BLaER1 treated with 17β-estradiol and CSF1 and Interleukin-3, amounts not matched to agents 10 nM and 100 nM (cell line): ENCODE measurements around the gene GJA1.
"Not testable (repeated sequence)": the region's sequence is repeated elsewhere in the genome, so short reads cannot be mapped to it uniquely, and the experiment has no call there.

Experiments
- H3K27ac ChIP-seq, 11 experiments: shearing (Covaris generic); formaldehyde crosslinking; 2 replicates each; pipeline ENCODE4 v1.8.1; 2022
- H3K27me3 ChIP-seq, 11 experiments: shearing (Covaris generic); formaldehyde crosslinking; 2 replicates each; pipeline ENCODE4 v1.8.1; 2022
- H3K36me3 ChIP-seq, 11 experiments: shearing (Covaris generic); formaldehyde crosslinking; 2 replicates each; pipeline ENCODE4 v1.8.1; 2022
- H3K4me1 ChIP-seq, 10 experiments: shearing (Covaris generic); formaldehyde crosslinking; 2 replicates each; pipeline ENCODE4 v1.8.1; 2022
- H3K4me2 ChIP-seq, 11 experiments: shearing (Covaris generic); formaldehyde crosslinking; 2 replicates each; pipeline ENCODE4 v1.8.1; 2022
- H3K4me3 ChIP-seq, 10 experiments: shearing (Covaris generic); formaldehyde crosslinking; 2 replicates each; pipeline ENCODE4 v1.8.1; 2022
- H3K9ac ChIP-seq, 11 experiments: shearing (Covaris generic); formaldehyde crosslinking; 2 replicates each; pipeline ENCODE4 v1.8.1; 2022
- H3K9me3 ChIP-seq, 11 experiments: shearing (Covaris generic); formaldehyde crosslinking; replicated peaks in 1 of 11; 2 replicates each; pipeline ENCODE4 v1.8.1; 2022
- H4K20me1 ChIP-seq, 11 experiments: shearing (Covaris generic); formaldehyde crosslinking; 2 replicates each; pipeline ENCODE4 v1.8.1; 2022
- Cebpa-rat ChIP-seq, 11 experiments: shearing (Covaris generic); IDR thresholded peaks; 2 replicates each; pipeline ENCODE4 v1.8.1; 2022

GJA1 gene

DNA sequence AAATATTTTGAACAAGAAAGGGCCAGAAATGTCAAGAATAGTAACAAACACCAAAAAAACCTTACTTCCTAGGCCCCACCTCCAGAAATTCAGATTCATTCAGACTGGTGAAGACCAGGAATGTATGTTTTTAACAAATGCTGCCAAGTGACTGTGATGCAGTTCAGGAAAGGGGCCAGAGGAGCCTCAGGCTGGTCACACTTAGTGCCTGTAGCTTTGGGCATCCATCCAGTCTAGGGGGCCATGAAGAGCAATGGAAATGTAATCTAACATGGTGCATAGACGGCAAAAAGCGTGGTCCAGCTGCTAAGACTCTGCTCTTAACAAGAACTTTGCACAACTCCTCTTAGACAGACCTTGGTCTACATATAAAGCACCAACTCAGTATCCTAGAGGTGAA, 7.1 kb downstream of the GJA1 start:
- Histone ChIP-seq H3K36me3 (peaks cover 0 to 29% (median 19%) of the 10 kb centered on the region in 11 experiments; a peak in 20 of 22 replicates), H4K20me1 (peaks cover 0 to 63% (median 12%) of the 10 kb centered on the region in 11 experiments; a peak in 7 of 22 replicates)

GRCh38 chr6:121443971-121444541, 8.6 kb downstream of the GJA1 start:
- peaks cover 0 to 53% (median 6%) of the 10 kb centered on the region in 11 experiments; a peak in 7 of 22 replicates for H4K20me1 ChIP-seq
- H3K9me3 ChIP-seq, result no peaks in the 10 kb centered on the region
- H3K4me3 ChIP-seq, result no peak overlapping the region
- peaks cover 24 to 68% (median 55%) of the 10 kb centered on the region in 10 experiments for H3K4me1 ChIP-seq
- peak overlapping the region in 1 of 11 experiments; percentile 19; a peak in 1 of 22 replicates for H3K9ac ChIP-seq
- TF ChIP-seq Cebpa-rat (IDR thresholded peaks at IDR 0.05), result no peak
- H3K36me3 ChIP-seq, result peaks cover 0 to 44% (median 33%) of the 10 kb centered on the region in 11 experiments; a peak in 20 of 22 replicates
- H3K4me2 ChIP-seq, result peak overlapping the region; percentile 49 to 80 (median 64)
- peak overlapping the region in 7 of 11 experiments; percentile 11 to 52 (median 28); a peak in 7 of 22 replicates for H3K27ac ChIP-seq
- H3K27me3 ChIP-seq, result no peaks in the 10 kb centered on the region; a peak in 1 of 22 replicates

More for the DNA sequence above, 7.1 kb downstream of the GJA1 start:
- Histone ChIP-seq H3K4me1 (peaks cover 31 to 79% (median 66%) of the 10 kb centered on the region in 10 experiments), H3K27me3 (no peaks in the 10 kb centered on the region; a peak in 1 of 22 replicates), H3K27ac (no peak overlapping the region), H3K9me3 (no peaks in the 10 kb centered on the region), H3K4me2 (peak overlapping the region in 9 of 11 experiments; percentile 2 to 94 (median 77); a peak in 16 of 22 replicates), H3K4me3 (no peak overlapping the region), H3K9ac (peak overlapping the region in 2 of 11 experiments; percentile 7 to 45; a peak in 1 of 22 replicates)
- TF ChIP-seq Cebpa-rat (IDR thresholded peaks at IDR 0.05), result no peak

GRCh38 chr6:121446705-121447104, 11.3 kb downstream of the GJA1 start:
- not testable (repeated sequence) for H3K9ac ChIP-seq, H3K9me3 ChIP-seq, H3K4me2 ChIP-seq, H3K4me3 ChIP-seq, H3K27me3 ChIP-seq, H3K27ac ChIP-seq
- Histone ChIP-seq H3K4me1 (peaks cover 13 to 41% (median 31%) of the 10 kb centered on the region in 10 experiments), H3K36me3 (peaks cover 0 to 58% (median 45%) of the 10 kb centered on the region in 11 experiments; a peak in 20 of 22 replicates), H4K20me1 (peaks cover 0 to 41% (median 0%) of the 10 kb centered on the region in 11 experiments; a peak in 6 of 22 replicates)

GRCh38 chr6:121447746-121448145, 12.3 kb downstream of the GJA1 start:
- peaks cover 0 to 30% (median 0%) of the 10 kb centered on the region in 11 experiments; a peak in 6 of 22 replicates for H4K20me1 ChIP-seq
- H3K4me3 ChIP-seq, H3K9me3 ChIP-seq, H3K27me3 ChIP-seq, H3K9ac ChIP-seq, H3K27ac ChIP-seq, H3K4me2 ChIP-seq: not testable (repeated sequence)
- H3K4me1 ChIP-seq, result peaks cover 13 to 31% (median 21%) of the 10 kb centered on the region in 10 experiments
- peaks cover 0 to 58% (median 45%) of the 10 kb centered on the region in 11 experiments; a peak in 20 of 22 replicates for H3K36me3 ChIP-seq

DNA sequence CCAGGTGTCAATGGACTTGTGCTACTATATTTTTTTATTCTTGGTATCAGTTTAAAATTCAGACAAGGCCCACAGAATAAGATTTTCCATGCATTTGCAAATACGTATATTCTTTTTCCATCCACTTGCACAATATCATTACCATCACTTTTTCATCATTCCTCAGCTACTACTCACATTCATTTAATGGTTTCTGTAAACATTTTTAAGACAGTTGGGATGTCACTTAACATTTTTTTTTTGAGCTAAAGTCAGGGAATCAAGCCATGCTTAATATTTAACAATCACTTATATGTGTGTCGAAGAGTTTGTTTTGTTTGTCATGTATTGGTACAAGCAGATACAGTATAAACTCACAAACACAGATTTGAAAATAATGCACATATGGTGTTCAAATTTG, 13.1 kb downstream of the GJA1 start:
- H3K27ac ChIP-seq, H3K9me3 ChIP-seq, H3K9ac ChIP-seq, H3K27me3 ChIP-seq, H3K4me2 ChIP-seq, H3K4me3 ChIP-seq: not testable (repeated sequence)
- H3K4me1 ChIP-seq, result peaks cover 12 to 23% (median 16%) of the 10 kb centered on the region in 10 experiments
- peaks cover 0 to 58% (median 45%) of the 10 kb centered on the region in 11 experiments; a peak in 20 of 22 replicates for H3K36me3 ChIP-seq
- H4K20me1 ChIP-seq, result peaks cover 0 to 23% (median 0%) of the 10 kb centered on the region in 11 experiments; a peak in 6 of 22 replicates

- H3K9me3 ChIP-seq, result no peaks in the 10 kb centered on the region
- H4K20me1 ChIP-seq, result peaks cover 0 to 15% (median 0%) of the 10 kb centered on the region in 11 experiments; a peak in 6 of 22 replicates
- H3K4me3 ChIP-seq, result no peak overlapping the region
- no peak overlapping the region for H3K9ac ChIP-seq
- no peak for TF ChIP-seq Cebpa-rat (IDR thresholded peaks at IDR 0.05)
- no peak overlapping the region for H3K27ac ChIP-seq
- no peaks in the 10 kb centered on the region for H3K27me3 ChIP-seq
- H3K36me3 ChIP-seq, result peaks cover 0 to 58% (median 45%) of the 10 kb centered on the region in 11 experiments; a peak in 20 of 22 replicates
- H3K4me2 ChIP-seq, result no peak overlapping the region
- peaks cover 4 to 15% (median 8%) of the 10 kb centered on the region in 10 experiments for H3K4me1 ChIP-seq
Measured at GRCh38 chr6:121449331-121449730, 13.9 kb downstream of the GJA1 start.

GRCh38 chr6:121450242-121450641, 14.8 kb downstream of the GJA1 start:
- no peak overlapping the region for H3K4me2 ChIP-seq
- peaks cover 0 to 53% (median 43%) of the 10 kb centered on the region in 11 experiments; a peak in 20 of 22 replicates for H3K36me3 ChIP-seq
- no peak for TF ChIP-seq Cebpa-rat (IDR thresholded peaks at IDR 0.05)
- peaks cover 0 to 8% (median 0%) of the 10 kb centered on the region in 11 experiments; a peak in 5 of 22 replicates for H4K20me1 ChIP-seq
- no peaks in the 10 kb centered on the region for H3K27me3 ChIP-seq
- peaks cover 0 to 6% (median 0%) of the 10 kb centered on the region in 10 experiments; a peak in 3 of 20 replicates for H3K4me1 ChIP-seq
- no peaks in the 10 kb centered on the region for H3K9me3 ChIP-seq
- H3K4me3 ChIP-seq, result no peak overlapping the region
- no peak overlapping the region for H3K9ac ChIP-seq
- no peak overlapping the region for H3K27ac ChIP-seq

- H3K27ac ChIP-seq, result no peak overlapping the region
- H3K9me3 ChIP-seq, result no peaks in the 10 kb centered on the region
- peaks cover 0 to 8% (median 0%) of the 10 kb centered on the region in 11 experiments; a peak in 4 of 22 replicates for H4K20me1 ChIP-seq
- H3K4me1 ChIP-seq, result no peaks in the 10 kb centered on the region
- no peaks in the 10 kb centered on the region for H3K27me3 ChIP-seq
- peaks cover 0 to 43% (median 39%) of the 10 kb centered on the region in 11 experiments; a peak in 20 of 22 replicates for H3K36me3 ChIP-seq
- H3K9ac ChIP-seq, result no peak overlapping the region
- no peak overlapping the region for H3K4me3 ChIP-seq
- no peak overlapping the region for H3K4me2 ChIP-seq
- TF ChIP-seq Cebpa-rat (IDR thresholded peaks at IDR 0.05), result no peak
Measured at GRCh38 chr6:121451250-121451649, 15.8 kb downstream of the GJA1 start.

GRCh38 chr6:121453191-121453590, 17.7 kb downstream of the GJA1 start:
- H3K9me3 ChIP-seq, result no peaks in the 10 kb centered on the region
- H3K27me3 ChIP-seq, result no peaks in the 10 kb centered on the region
- no peak overlapping the region for H3K27ac ChIP-seq
- TF ChIP-seq Cebpa-rat (IDR thresholded peaks at IDR 0.05), result no peak
- no peaks in the 10 kb centered on the region for H3K4me1 ChIP-seq
- peaks cover 0 to 23% (median 20%) of the 10 kb centered on the region in 11 experiments; a peak in 14 of 22 replicates for H3K36me3 ChIP-seq
- no peak overlapping the region for H3K4me3 ChIP-seq
- H4K20me1 ChIP-seq, result peaks cover 0 to 8% (median 0%) of the 10 kb centered on the region in 11 experiments; a peak in 3 of 22 replicates
- H3K4me2 ChIP-seq, result no peak overlapping the region
- H3K9ac ChIP-seq, result no peak overlapping the region
